GM10266 (cell line): ENCODE data around the gene ZKSCAN1.
A peak's percentile ranks its signal among the peaks of the same experiment; 100 is the strongest.

Experiments
- DNase-seq: peaks from one replicate; pipeline ENCODE4 v3.0.0; 2012; ENCODE audit errors: extremely low spot score
- CTCF ChIP-seq: IDR thresholded peaks from 2 replicates; pipeline ENCODE4 v1.5.1; 2012; ENCODE audit warnings: mild to moderate bottlenecking, low read depth; ENCODE audit not compliant: control insufficient read depth, insufficient read depth; ENCODE audit errors: missing control alignments

The ZKSCAN1 gene

GRCh38 chr7:100049441-100050291 lies 34.3 kb downstream of the ZKSCAN1 start, which contains the start of gene ZSCAN21:
ZSCAN21 (plus strand) TSS chr7:100049774; CDS start chr7:100057007, 7,233 bp downstream.
- TF ChIP-seq CTCF = peak; percentile 33
- peak; percentile 79 for DNase-seq

- no peak for TF ChIP-seq CTCF
- DNase-seq = no peak
Measured at GRCh38 chr7:100051611-100052010, 36.2 kb downstream of the ZKSCAN1 start.

- peak; percentile 28 for TF ChIP-seq CTCF
- peak; percentile 37 for DNase-seq
Measured at GRCh38 chr7:100053215-100053614, 37.8 kb downstream of the ZKSCAN1 start.

- TF ChIP-seq CTCF = no peak
- DNase-seq = no peak
Measured at GRCh38 chr7:100057006-100057405, 41.6 kb downstream of the ZKSCAN1 start.

- TF ChIP-seq CTCF = no peak
Measured at GRCh38 chr7:100059251-100059739, 43.9 kb downstream of the ZKSCAN1 start.

GRCh38 chr7:100061518-100062193 lies 46.3 kb downstream of the ZKSCAN1 start:
- TF ChIP-seq CTCF = no peak
- no peak for DNase-seq

More at GRCh38 chr7:100059251-100059739, 43.9 kb downstream of the ZKSCAN1 start:
- DNase-seq = no peak

GRCh38 chr7:100063376-100063775 lies 48.0 kb downstream of the ZKSCAN1 start:
- TF ChIP-seq CTCF = no peak
- no peak for DNase-seq
